ENCODE measurements around the gene MKNK1. TPM values are rescaled to one million over a fixed set of nuclear protein-coding genes. Genes with fewer than 3 reads are reported as not detected.

MKNK1 gene
- total RNA-seq, 1 donor from 2014 or later: 25.1 TPM

DNA sequence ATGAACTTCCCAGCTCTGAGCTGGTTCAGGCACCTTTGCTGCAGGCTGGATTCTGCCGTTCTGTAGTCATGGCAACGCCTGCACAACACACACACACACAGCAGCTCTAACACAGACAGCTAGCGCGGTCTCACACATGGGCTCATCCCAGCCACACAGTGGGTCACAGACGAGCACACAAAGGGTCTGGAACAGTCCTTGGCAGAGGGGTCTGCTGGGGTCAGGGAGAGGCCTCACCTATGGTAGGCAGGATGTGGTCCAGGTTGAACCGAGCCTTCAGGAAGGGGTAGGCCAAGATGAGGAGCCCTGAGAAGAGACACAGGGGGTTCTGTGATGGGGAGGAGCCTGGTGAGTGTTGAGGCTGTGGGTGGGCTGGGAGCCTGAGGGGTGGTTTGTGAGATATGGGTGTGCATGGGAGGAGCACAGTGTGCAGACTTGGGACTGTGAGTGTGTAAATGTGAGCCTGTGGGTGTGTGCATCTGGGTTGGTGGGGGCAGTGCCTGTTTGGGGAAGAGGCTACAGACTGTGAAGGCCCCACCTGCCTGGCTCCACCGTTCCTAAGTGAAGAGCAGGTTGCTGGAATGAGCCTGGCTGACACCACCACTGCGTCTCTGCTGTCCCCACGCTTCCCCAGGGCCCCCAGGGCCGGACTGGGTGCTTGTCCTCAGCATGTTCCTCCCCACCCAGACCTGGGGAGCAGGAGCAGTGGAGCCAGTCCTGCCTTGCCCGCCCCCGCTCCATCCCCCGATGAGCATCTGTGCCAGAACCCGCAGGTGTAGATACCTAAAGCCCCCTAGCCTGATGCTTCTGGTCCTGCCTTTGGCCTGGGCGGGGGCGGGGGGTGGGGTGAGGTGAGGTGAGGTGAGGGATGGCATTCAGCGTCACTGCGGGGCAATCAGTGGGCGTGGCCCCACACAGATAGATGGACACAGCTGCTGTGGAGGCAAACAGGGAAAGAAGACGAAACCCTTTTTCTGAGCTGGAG, 54.1 kb downstream of the MKNK1 start:
- Mint-ChIP-seq H3K4me3 (ENCODE audit: unreplicated experiment) (no peak overlapping the region), H3K27ac (ENCODE audit: unreplicated experiment) (peak overlapping the region; percentile 73), H3K4me1 (ENCODE audit: low read depth) (peaks cover 7% of the 10 kb centered on the region), H3K36me3 (ENCODE audit: low read depth) (no peaks in the 10 kb centered on the region), H3K27me3 (ENCODE audit: low read depth) (peaks cover 47% of the 10 kb centered on the region), H3K9me3 (ENCODE audit: low read depth) (no peaks in the 10 kb centered on the region)
- DNase-seq (ENCODE audit: low spot score): peak; percentile 84
- TF ChIP-seq, protein P1, sequence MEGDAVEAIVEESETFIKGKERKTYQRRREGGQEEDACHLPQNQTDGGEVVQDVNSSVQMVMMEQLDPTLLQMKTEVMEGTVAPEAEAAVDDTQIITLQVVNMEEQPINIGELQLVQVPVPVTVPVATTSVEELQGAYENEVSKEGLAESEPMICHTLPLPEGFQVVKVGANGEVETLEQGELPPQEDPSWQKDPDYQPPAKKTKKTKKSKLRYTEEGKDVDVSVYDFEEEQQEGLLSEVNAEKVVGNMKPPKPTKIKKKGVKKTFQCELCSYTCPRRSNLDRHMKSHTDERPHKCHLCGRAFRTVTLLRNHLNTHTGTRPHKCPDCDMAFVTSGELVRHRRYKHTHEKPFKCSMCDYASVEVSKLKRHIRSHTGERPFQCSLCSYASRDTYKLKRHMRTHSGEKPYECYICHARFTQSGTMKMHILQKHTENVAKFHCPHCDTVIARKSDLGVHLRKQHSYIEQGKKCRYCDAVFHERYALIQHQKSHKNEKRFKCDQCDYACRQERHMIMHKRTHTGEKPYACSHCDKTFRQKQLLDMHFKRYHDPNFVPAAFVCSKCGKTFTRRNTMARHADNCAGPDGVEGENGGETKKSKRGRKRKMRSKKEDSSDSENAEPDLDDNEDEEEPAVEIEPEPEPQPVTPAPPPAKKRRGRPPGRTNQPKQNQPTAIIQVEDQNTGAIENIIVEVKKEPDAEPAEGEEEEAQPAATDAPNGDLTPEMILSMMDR (IDR thresholded peaks at IDR 0.05): no peak

DNA sequence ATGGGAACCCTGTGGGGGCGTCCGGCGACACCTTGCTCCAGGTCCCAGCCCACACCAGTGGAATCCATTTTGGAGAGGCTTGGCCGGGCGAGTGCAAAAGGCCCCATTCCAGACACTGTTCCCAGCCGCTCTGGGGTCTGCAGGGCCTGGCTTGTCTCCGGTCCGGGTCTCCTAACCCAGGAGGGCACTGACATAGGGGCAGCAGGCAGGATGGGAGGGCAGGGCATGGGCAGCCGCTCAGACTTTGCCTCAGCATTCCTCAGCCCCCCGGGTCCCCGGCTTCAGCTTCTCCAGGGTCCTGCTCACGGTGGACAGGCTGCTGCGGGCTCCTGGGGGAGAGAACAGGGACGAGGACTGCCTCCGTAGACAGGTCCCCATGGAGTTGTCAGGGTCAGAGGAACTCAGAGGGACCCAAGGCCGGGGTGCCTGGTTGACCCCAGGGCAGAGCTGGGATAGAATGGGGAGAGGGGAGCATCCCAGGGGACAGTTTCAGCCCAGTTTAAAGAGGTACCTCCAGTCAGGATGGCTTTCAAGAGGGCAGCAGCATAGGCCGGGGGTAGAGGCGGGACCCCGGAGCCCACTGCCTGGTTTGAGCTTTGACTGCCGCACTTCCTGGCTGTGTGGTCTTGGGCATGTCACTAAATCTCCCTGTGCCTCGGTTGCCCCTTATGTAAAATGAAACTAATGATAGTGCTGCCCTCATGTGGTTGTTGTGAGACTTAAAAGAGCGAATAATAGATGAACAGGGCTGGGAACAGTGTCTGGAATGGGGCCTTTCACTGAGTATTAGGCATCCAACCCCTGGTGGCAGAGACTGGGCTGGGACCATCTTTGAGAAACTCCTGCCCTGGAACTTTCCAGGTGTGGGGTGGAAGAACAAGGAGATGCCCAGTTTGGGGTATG, 56.3 kb downstream of the MKNK1 start:
- no peak overlapping the region for H3K4me3 Mint-ChIP-seq (ENCODE audit: unreplicated experiment)
- peak; percentile 89 for DNase-seq (ENCODE audit: low spot score)
- peaks cover 10% of the 10 kb centered on the region for H3K4me1 Mint-ChIP-seq (ENCODE audit: low read depth)
- H3K36me3 Mint-ChIP-seq (ENCODE audit: low read depth): no peaks in the 10 kb centered on the region
- H3K27me3 Mint-ChIP-seq (ENCODE audit: low read depth): peaks cover 63% of the 10 kb centered on the region
- TF ChIP-seq, protein P1 (IDR thresholded peaks at IDR 0.05): peak; percentile 82
- H3K27ac Mint-ChIP-seq (ENCODE audit: unreplicated experiment): no peak overlapping the region
- H3K9me3 Mint-ChIP-seq (ENCODE audit: low read depth): no peaks in the 10 kb centered on the region

DNA sequence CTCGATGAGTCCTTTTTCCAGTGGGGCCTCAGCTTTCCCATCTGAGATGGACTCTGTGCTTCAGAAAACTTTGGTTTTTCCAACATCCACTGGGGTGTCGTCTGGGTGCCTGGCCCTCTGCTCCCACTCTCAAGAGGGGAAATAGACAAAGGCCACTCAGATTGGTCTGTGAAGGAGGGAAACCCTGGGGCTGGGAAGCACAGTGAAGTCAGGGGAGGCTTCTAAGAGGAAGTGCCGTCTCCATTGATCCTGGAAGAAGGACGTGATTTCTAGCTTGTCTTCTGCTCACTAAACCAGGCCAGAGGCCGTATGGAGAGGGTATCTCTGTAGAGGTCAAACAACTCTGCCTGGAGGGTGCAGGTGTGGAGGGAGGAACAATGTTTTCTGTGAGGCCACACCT, 57.9 kb downstream of the MKNK1 start:
- peaks cover 2% of the 10 kb centered on the region for H3K36me3 Mint-ChIP-seq (ENCODE audit: low read depth)
- H3K27ac Mint-ChIP-seq (ENCODE audit: unreplicated experiment): no peak overlapping the region
- TF ChIP-seq, protein P1 (IDR thresholded peaks at IDR 0.05): no peak
- no peak for DNase-seq (ENCODE audit: low spot score)
- H3K4me3 Mint-ChIP-seq (ENCODE audit: unreplicated experiment): no peak overlapping the region
- peaks cover 10% of the 10 kb centered on the region for H3K4me1 Mint-ChIP-seq (ENCODE audit: low read depth)
- H3K27me3 Mint-ChIP-seq (ENCODE audit: low read depth): peaks cover 61% of the 10 kb centered on the region
- no peaks in the 10 kb centered on the region for H3K9me3 Mint-ChIP-seq (ENCODE audit: low read depth)

DNA sequence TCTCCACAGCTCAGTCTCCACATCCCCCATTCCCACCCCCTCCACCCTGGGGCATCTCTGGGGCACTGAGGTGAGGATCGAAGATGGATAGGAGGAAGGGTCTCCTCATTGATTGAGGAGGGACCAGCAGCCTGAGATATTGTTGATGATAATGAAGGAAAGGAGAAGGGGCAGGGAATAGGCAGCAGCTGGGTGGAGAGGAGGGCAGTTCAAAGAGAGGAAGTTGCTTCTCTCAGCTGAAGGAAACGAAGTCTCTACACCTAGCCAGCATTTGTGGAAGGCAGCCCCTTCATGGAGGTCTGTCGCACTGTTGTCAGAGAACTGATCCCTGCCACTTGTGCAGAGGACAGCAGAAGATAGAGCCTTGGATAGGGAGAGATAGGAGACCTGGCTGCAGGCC, 58.3 kb downstream of the MKNK1 start:
- Mint-ChIP-seq H3K36me3 (ENCODE audit: low read depth) (peaks cover 2% of the 10 kb centered on the region), H3K4me3 (ENCODE audit: unreplicated experiment) (no peak overlapping the region), H3K4me1 (ENCODE audit: low read depth) (peaks cover 10% of the 10 kb centered on the region), H3K9me3 (ENCODE audit: low read depth) (no peaks in the 10 kb centered on the region), H3K27me3 (ENCODE audit: low read depth) (peaks cover 62% of the 10 kb centered on the region), H3K27ac (ENCODE audit: unreplicated experiment) (no peak overlapping the region)
- TF ChIP-seq, protein P1 (IDR thresholded peaks at IDR 0.05): no peak
- no peak for DNase-seq (ENCODE audit: low spot score)
